ENCODE data around the gene LHFPL3.

LHFPL3 gene

GRCh38 chr7:104367926-104368325 is 39.5 kb downstream of the LHFPL3 start:
- in situ Hi-C loops (cut with HindIII; ENCODE audit: low sequenced_read_pairs) = no loop called here

DNA sequence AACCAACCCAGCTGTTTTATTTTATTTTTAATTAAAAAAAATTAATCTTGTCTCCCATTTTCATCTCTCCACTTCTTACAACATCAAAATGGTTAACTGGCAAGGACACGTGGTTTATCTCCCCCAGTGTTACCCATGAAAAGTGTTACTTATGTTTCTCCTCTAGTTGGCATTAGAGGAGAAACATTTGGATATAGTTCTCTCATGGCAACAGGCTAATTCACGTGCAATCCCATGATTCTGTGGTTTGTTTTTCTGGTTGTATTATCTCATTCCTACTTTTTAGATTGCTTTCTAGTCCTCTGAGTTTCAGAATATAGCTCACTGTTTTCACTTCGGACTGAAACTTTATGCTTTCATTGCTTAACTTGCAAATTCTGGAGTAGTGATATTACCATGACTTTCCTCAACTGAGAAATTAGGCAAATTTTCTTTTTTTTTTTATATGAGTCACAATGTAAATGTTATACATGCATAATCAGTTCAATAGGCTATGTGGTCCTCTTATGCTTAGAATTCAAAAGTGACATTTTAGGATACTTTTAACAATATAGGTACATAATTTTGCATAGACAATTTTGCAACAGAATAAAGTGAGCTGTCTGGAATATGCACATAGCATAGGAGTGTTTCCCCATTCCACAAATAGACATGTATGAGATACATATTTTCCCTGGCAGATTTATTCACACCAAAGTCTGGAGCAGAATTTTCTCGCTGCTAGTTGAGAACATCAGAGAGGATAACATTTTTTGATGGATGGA is 43.0 kb downstream of the LHFPL3 start:
- in situ Hi-C loops (cut with HindIII; ENCODE audit: low sequenced_read_pairs) = no loop called here

GRCh38 chr7:104371980-104372357 is 43.6 kb downstream of the LHFPL3 start:
- in situ Hi-C loops (cut with HindIII; ENCODE audit: low sequenced_read_pairs) = no loop called here

DNA sequence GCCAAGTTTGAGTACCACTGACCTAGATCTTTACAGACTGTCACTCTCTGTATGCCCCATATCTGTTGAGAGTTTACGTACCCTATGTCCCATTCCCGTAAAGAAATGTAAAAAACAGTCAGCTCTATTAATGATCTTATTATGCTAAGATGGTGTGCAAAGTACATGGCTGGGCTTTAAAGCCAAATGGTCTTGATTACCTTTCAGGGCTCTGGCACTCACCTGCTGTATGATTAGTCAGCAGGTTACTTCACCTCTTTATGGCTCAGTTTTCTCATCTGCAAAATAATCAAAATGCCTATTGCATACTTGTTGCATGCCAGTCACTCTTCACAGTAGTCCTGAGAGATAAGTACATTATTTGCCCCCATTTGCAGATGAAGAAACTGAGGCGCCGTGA is 54.2 kb downstream of the LHFPL3 start:
- in situ Hi-C loops (cut with HindIII; ENCODE audit: low sequenced_read_pairs) = no loop called here

DNA sequence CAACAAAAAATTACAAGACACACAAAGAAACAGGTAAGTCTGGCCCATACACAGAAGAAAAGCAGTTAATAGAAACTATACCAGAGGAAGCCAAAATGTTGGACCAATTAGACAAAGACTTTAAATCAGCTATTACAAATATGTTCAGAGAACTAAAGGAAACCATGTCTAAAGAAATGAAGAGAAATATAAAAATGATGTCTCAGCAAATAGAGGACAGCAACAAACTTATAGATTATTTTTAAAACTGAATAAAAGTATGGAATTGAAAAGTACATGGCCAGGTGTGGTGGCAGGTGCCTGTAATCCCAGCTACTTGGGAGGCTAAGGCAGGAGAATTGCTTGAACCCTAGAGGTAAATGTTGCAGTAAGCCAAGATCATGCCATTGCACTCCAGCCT is 58.5 kb downstream of the LHFPL3 start:
- in situ Hi-C loops (cut with HindIII; ENCODE audit: low sequenced_read_pairs) = no loop called here

GRCh38 chr7:104388222-104388621 is 59.8 kb downstream of the LHFPL3 start:
- in situ Hi-C loops (cut with HindIII; ENCODE audit: low sequenced_read_pairs) = no loop called here

DNA sequence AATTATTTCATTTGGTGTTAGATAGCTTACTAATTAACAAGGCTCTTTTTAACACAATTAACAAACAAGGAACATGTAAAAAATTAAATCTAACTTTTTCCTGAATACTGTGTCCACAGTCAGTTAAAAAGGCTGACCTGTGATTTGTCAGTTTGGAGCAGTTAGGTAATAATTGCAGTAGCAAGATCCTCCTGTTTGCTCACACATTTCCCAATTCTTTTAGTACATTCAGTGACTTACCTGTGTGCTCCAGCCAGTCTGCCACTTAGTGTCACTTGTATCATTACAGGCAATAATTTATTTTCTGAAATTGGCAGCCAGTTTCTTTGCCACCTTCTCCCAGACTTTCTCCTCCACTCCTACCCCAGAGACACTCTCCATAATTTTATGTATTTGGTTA is 66.8 kb downstream of the LHFPL3 start:
- in situ Hi-C loops (cut with HindIII; ENCODE audit: low sequenced_read_pairs) = no loop called here

- in situ Hi-C loops (cut with HindIII; ENCODE audit: low sequenced_read_pairs) = no loop called here
These were observed 69.0 kb downstream of the LHFPL3 start for GRCh38 chr7:104397442-104397841.

GRCh38 chr7:104408371-104408770 is 80.0 kb downstream of the LHFPL3 start:
- in situ Hi-C loops (cut with HindIII; ENCODE audit: low sequenced_read_pairs) = no loop called here

DNA sequence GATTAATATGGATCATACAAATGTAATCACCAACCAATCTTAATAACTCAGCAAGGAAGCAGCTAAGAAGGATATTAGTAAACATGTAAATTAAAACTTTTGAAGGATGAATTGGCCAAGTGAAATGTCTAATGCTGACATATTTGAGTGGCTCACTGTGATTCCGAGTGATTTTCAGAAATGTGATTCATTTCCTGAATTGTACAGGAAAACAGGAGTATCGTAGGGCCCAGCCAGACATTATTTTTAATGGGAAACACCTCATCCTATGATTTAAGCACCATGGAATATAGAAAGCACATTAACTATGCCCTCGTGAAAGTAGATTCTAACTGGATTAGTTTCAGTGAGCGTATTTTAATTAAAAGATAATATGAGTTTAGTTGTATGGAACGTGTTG is 82.3 kb downstream of the LHFPL3 start:
- in situ Hi-C loops (cut with HindIII; ENCODE audit: low sequenced_read_pairs) = no loop called here

- in situ Hi-C loops (cut with HindIII; ENCODE audit: low sequenced_read_pairs) = no loop called here
These were observed 84.5 kb downstream of the LHFPL3 start for GRCh38 chr7:104412911-104413310.

- in situ Hi-C loops (cut with HindIII; ENCODE audit: low sequenced_read_pairs) = no loop called here
These were observed 85.8 kb downstream of the LHFPL3 start for GRCh38 chr7:104414216-104414615.

DNA sequence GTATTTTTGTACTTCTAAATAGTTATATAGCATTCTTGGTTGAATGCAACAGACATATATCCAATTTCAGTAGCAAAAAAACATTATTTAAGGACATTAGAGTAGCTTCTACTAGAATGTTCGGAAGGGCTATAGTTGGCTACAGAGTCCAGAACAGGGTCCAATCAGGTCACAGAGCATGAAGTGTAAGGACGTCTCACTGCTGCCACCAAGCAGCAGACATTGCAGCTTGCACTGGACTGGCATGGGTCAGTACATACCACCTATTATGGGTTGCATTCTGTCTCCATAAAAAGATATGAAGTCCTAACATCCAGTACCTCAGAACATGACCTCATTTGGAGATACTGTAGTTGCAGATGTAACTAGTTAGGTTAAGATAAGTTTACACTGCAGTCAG is 87.3 kb downstream of the LHFPL3 start:
- in situ Hi-C loops (cut with HindIII; ENCODE audit: low sequenced_read_pairs) = no loop called here

DNA sequence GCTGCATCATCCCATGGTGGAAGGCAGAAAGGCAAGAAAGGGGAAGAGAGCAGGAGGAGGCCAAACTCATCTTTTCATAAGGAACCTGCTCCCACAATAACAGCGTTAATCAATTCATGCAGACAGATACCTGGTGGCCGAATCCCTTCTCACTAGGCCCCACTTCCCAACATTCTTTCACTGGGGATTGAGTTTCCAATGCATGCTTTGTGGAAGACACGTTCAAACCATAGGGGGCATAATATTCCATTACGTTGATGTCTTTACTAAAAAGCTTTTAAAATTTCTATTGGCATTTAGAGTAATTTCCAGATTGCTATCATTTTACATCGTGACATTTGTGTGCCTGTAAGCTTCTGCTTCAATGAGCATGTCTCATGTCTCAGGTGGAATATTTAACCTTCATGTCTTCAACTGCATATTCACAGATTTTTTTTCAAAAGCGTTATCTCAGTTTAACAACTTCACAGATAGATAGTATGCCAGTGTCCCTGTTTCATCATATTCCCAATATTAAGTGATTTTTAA is 88.5 kb downstream of the LHFPL3 start:
- in situ Hi-C loops (cut with HindIII; ENCODE audit: low sequenced_read_pairs) = no loop called here

DNA sequence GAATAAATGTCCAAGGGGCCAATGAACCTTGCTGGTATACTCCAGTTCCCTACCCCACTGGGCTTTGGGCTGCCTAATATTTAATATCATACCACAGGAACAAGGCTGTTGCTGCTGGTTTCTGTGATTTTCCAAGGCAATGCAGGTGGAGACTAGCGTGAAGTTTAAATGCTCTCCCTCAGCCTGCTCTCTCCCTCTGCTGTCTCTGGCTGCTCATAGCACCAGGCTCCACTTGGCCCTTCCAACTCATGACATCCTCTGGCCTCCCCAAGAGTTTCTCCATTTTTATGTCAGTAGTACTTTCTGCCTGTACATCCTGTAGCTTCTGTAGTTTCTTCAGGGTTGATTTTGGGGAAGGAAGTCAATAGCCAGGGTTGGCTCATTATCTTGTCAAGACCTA is 103.5 kb downstream of the LHFPL3 start:
- in situ Hi-C loops (cut with HindIII; ENCODE audit: low sequenced_read_pairs) = no loop called here

- in situ Hi-C loops (cut with HindIII; ENCODE audit: low sequenced_read_pairs) = no loop called here
These were observed 105.7 kb downstream of the LHFPL3 start for GRCh38 chr7:104434129-104434528.

GRCh38 chr7:104442481-104442880 is 114.1 kb downstream of the LHFPL3 start:
- in situ Hi-C loops (cut with HindIII; ENCODE audit: low sequenced_read_pairs) = no loop called here

DNA sequence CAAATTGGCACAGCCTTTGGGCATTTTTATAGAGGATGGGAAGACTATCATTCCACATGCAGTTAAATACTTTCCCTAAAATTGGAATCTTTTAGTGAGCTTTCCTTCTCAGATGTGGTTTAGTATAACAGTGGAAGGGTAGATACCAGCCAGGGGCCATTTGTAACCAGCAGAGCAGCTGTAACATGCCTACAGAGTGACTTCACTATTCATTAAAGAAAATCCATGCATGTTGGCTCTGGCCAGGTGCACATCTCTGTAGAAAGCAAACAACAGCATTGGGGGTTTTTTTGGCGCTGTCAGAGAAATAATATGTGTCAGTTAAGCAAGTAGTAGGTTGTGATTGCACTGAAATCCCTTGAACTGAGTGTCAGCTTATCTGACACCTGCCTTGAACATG is 115.6 kb downstream of the LHFPL3 start:
- in situ Hi-C loops (cut with HindIII; ENCODE audit: low sequenced_read_pairs) = no loop called here

GRCh38 chr7:104445393-104445792 is 117.0 kb downstream of the LHFPL3 start:
- in situ Hi-C loops (cut with HindIII; ENCODE audit: low sequenced_read_pairs) = no loop called here

DNA sequence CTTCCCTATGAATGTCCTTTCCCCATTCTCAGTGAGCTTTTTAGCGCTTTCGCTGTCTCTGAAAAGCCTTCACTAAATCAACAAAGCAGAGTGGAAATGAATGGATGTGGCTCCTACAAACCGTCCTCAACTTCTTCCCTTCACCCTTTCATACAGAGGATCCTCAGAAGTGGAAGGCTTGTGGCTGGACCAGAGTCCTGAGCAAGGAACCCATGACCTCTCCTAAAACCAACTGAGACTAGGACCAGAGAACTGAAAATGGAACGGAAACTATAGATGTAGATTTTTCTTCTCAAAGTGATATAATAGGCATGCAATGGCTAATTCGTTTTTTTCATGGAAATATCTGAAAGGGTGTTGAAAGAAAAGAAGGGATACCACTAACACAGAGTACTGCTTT is 122.5 kb downstream of the LHFPL3 start:
- in situ Hi-C loops (cut with HindIII; ENCODE audit: low sequenced_read_pairs) = loop anchor here (5.0 kb wide), 1 partner anchor 76 kb away; no protein-coding TSS in a partner anchor

- in situ Hi-C loops (cut with HindIII; ENCODE audit: low sequenced_read_pairs) = loop anchor here (5.0 kb wide), 1 partner anchor 74 kb away; no protein-coding TSS in a partner anchor
These were observed 124.8 kb downstream of the LHFPL3 start for GRCh38 chr7:104453190-104453589.

DNA sequence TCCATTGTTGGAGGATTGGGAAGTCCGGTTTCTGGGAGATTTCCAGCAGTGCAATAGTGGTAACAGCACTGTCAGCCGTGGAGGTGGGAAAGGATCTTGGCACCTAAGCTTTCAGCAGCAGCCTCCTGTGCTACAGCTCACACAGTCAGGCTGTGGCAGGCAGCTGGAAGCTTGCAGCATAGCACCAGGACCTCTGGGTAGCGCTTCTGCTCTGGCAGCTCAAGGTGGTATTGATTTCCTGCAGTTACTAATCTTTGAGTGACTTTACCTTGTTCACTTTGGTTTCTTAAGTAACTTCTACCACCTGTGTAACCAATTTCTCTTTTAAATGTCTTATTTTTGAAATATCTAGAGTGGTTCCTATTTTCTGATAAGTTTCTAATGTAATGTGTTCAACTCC is 130.5 kb downstream of the LHFPL3 start:
- in situ Hi-C loops (cut with HindIII; ENCODE audit: low sequenced_read_pairs) = no loop called here

Data from endothelial cell of hepatic sinusoid (primary cell).